GM19395 (cell line): Measurements from ENCODE around the gene NFATC2.

Experiments
- ATAC-seq: cut with Tn5 transposase; IDR thresholded peaks from one replicate; pipeline ENCODE4 v1.9.1; 2021; ENCODE audit warnings: mild to moderate bottlenecking, moderate library complexity; ENCODE audit not compliant: unreplicated experiment

Gene NFATC2

DNA sequence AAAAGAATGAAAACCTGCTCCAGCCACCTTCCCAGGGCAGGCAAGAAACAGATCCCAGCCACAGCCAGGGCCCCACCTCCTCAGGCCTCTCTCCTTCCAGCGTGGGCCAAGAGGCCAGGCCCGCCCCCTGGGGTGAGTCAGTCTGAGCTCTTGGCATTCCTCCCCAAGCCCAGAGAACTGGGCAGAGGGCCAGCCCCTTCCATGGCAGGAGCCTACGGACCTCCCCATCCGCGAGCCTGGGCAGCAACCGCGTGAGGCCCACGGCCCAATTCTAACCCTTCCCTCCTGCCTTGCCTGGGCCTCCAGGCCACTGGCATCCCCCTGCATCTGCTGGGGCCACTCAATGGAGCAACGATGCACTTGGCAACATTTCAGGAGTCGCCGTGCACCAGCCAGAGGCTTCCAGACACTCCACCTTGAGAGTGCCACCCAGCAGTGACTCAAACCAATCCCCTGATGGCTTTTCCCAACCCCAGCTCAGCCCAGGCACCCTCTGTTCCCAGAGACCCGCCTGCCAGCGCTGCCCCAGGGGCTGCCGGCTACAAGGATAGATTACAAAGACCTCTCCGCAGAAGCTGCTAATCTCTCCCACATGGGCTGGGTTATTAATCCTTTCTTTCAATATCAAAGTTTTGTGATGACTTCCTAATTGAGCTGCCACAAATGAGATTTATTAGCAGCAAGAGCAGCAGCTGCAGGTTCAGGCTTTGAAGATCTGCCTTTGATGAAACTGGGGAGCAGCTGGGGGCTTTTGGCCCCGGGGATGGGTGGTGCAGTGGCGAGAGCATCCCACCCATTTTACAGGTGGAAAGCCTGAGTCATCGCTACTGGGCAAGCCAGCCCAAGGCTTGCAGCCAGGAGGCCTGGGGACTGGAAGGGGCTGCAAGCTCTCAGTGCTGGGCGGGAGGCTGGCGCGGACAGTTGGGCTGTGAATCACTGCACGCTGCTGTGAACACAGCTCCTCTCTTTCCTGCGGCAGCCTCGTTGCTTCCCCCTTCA lies 85.7 kb downstream of the NFATC2 start:
- no peak for ATAC-seq

DNA sequence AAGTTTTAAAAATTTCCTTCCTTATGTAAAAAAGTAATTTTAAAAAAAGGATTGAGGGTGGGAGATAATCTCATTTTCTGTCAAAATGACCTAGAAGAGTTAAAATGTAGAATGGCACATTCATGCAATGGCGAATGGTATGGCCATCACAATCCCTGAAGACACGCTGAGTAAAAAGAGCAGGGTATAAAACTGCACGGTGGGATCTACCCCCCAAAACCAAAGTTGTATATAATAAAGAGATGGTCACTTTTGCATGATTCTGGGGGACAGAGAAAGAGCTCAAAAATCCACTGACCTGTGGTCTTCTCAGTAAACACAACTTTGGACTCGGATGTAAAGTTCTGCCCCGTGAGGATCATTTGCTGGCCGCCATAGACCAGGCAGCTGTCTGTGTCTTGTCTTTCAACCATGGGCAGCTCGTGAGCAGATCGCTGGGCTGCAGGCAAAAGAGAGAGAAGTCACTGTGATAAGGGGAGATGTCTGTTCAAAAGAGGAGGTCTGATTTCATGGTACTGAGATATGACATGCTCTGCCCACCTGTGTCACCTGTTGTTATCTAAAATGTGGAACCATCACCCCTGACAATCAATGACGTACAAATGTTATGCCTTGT lies 88.2 kb downstream of the NFATC2 start:
- no peak for ATAC-seq

DNA sequence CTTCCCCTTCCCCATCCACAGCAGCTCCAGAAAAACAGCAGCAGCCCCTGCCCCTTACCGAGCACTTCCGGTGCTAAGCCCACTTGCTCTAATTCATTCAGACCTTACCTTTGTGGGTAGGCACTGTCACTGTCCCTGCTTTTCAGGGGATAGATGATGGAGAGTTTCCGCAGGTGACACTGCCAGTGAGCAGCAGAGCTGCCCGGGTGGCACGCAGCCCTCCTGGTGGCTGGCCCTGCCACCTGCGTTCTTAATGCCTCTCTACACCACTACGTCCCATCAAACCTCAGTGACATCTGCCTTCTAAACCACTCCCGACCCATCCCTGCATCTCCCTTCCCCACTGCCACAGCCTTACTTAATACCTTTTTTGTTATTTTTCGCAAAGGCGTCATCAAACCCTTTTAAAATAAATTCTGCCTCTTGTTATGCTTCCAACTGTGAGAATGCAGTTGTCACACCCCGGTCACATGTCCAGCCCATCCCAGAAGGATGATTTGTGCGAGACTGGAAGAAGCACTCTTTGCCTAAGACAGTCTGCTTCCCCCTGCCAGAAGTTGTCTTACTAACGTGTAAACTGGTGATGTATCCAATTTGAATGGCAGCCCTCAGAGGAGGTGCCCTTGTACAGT lies 89.7 kb downstream of the NFATC2 start:
- ATAC-seq = no peak

DNA sequence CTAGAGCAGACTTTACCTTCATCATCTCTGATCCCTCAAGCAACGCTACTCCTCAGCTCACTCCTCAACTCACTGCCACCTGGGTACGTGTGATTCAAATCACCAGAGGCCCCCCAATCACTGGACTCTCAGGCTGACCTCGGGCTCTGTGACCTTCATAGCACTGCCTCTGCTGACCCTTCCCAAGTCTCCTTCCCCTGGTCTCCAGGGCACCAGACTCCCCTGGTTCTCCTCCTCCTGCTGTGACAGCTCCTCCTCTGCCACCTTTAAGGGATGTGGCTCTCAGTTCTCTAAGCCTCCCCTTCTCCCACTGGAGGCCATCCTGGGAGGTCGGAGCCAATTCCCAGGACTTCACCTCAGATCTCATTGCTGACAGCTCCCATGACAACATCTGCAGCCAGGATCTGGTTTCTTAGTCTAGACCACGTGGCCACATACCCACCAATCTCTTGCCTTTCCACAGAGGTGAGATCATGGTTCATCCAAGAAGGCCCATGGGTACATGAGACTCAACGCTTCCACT lies 90.4 kb downstream of the NFATC2 start:
- ATAC-seq = no peak

DNA sequence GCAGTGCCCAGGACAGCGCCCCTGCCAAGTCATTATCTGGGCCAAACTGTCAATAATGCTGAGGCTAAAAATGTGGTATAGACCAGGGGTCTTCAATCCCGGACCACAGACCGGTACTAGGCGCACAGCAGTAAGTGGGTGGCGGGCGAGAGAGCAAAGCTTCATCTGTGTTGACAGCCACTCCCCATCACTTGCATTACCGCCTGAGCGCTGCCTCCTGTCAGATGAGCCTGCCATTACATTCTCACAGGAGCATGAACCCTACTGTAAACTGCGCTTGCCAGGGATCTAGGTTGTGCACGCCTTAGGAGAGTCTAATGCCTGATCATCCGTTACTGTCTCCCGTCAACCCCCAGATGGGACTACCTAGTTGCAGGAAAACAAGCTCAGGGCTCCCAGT lies 91.0 kb downstream of the NFATC2 start:
- ATAC-seq = no peak

DNA sequence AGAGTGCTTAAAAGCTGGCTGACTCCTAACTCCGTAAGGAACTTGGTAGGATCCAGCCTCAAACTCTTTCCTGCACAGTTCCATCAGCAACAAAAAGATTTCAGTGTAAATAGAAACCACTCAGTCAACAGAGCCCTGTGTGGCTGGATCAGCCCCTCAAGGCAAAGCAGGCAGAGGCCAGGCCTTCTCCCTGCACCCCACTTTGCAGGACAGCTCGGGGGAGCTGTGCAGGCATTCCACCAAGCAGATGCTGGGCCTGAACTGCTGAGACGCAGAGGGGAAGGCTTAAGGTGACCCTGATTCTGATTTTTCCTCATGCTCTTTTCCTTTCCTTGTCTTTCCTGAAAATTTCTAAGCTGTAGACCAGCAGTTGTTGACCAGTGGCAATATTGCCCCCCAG lies 91.5 kb downstream of the NFATC2 start:
- no peak for ATAC-seq

DNA sequence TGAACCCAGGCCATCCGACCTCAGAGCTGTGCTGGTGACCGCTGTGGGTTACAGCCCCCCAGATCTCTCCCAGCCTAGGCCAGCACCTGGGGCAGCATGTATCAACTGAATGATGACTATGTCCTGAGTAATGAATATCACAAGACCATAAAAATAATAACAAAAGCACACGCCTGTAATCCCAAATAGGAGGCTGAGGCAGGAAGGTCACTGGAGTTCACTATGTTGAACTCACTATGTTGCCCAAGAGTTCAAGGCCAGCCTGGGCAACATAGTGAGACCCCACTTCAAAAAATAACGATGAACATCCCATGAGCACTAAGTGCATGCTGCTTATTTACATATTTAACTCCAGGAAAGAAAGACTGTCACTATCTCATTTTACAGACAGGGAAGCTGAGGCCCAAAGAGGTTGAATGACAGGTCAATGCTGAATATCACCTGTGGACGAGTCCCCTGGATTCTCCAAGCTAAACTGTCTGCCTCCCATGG lies 92.3 kb downstream of the NFATC2 start:
- ATAC-seq = no peak

DNA sequence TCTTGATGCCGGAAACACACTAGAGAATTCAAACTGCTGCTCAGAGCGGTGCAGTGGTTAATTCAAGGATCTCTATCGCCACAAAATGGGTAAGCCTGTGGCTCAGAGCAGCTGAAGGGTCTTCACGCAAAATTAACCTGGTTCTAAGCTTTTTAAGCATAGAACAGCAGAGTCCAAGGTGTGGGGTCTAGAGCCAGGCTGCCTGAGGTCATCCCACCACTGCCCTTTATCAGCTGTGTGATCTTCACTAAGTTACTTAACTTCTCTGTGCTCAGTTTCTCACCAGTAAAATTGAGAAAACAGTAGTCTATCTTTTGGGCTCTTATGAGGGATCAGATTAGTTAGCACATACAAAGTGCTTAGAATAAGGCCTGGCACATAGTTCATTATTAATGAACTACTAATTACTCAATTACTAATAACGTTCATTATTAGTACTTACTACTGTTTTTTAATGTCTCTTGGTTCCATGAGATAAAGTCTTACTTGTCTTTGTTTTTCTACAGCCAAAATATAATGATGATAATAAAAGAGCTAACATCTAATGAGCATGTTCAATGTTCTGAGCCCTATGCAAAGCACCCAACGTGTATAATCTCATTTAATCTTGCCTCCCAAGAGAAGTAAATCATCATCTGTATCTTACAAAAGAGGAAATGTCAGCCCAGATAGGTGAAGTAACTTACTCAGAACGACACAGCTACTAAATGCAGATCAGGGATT lies 92.9 kb downstream of the NFATC2 start:
- no peak for ATAC-seq

DNA sequence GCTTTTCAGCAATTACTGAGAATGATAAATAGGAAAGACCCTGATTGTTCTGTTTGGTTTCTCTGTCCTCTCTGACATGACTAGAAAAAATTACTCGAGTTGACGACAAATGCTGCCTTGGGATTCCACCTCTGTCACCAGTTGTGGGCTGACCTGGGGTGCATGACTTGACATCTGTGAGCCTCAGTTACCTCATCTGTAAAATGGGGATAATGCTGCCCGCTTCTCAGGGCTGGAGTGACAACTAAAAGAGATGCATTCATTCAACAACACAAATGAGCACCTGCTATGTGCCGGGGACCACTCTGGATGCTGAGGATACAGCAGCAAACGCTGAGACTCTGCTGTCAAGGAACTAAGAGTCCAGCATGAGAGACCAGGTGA lies 94.8 kb downstream of the NFATC2 start:
- no peak for ATAC-seq

DNA sequence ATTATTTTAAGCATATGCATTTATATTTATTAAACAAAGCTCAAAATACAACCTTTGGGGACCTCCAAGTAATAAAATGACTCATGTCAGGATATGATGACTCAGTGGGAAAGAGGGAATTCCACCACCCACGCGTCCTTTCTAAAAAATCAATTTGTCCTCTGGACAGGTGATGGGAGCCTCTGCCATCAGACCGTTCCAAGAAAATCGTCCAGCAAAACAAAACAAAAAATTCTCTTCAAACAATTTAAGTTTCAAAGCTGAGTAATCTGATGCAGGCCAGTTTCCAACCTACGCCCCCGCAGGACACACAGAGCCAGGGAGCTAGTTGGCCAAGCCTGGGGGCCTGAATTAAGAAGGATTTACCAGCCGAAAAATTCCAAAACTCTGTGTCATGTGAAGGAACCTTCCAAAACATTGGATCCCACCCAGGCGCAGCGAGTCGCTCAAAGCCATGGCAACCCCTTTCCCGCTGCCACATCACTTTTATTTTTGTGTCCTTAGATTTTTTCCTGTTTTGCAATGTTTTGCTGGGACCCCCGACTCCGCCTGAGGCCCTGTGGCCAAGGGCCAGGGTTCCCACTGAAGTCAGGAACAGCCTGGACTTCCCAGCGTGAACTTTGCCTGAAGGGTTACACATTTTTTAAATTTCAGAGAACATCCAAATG lies 95.3 kb downstream of the NFATC2 start:
- ATAC-seq = no peak

DNA sequence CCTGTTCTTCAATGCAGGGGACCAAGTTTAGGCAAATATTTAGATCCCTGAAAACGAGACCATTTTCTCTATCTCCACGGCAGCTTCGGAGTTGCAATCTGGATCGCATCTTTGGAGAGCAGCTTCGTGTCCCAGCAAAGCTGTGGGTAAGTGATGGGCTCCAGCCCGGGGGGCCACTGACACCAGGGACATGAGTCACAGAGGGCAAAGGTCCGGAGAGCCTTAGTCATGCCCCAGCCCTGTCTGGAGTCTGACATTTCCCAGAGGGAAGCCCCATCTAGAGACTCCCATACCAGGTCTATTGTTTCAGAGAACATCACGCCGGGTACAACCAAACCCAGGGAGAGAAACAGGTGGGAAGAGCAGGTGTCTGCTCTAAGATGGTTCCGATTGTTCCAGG lies 95.9 kb downstream of the NFATC2 start:
- ATAC-seq = no peak

DNA sequence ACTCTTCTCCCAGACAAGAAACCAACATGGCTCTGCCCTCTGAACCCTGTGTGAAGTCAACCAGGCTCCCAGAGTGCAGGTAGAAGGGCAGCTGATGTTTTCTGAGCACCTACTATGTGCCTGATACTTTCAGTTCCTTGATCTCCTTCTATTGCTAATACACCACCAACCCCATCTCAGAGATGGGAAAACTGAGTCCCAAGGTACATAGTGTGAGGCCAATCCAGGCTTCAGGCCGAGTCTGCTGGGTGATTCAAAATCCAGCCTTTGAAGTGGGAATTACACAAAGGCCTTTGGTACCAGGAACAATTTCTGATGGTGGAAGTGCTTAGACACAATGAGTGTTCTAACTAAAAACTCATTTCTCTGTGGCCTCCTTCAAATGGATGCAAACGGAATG lies 96.3 kb downstream of the NFATC2 start:
- ATAC-seq = no peak

DNA sequence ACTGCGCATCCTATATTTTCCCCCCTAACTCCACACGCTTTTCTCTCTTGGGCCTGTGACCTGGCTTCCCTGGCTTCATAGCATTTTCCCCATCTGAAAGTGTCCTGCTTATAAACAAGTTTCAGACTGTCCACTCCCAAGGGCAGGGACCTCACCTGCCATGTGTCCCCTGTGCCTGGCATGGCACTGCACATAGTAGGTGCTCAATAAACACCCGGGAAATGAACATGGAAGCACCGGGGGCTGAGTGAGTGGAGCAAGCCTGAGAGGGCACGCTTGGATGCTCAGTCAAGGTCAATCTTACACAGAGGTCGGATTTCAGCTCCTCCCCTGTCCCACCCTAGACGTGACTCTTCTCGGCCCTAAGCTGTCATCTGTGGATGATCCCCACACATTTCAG lies 96.9 kb downstream of the NFATC2 start:
- ATAC-seq = no peak

DNA sequence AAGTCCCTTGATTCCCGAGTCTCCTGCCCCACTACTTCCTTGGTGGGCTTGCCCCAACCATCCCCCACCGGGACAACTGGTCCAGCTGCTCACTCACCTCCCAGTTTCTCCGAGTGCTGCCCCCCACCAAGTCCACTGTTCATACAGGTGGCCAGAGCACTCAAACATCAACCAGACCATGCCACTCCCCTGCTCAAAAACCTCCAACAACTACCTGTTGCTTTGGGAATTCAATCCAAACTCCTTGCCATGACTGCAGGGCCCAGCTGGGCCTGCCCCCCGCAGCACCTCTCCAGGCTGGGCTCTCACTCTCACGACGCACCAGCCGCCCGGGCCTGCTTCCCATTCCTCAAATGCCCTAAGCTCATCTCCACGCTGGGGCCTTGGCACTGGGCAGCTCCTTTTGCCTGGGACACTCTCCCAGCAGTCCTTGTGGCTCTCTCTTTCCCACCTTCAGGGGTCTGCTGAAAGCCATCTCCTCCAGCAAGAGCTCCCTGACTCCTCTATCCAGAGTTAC lies 97.5 kb downstream of the NFATC2 start:
- ATAC-seq = no peak

DNA sequence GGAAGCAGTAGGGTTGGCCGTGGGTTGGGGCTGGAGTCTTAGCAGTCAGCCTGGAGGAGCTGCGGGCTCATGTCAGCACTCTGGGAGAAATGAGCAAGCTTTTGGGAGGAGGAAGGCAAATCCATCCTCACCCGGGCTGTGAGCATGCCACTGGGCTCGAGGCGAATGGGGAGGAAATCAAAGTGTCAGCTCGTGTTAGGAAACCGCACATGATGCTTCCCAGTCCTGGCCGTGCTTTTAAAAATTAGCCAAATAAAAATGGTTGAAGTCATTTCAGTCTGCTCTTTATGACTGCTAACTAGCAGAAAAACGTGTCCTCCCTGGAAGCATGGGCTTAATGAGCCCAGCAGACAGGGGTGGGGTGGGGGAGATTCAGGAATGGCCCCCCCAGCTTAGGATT lies 98.1 kb downstream of the NFATC2 start:
- no peak for ATAC-seq

DNA sequence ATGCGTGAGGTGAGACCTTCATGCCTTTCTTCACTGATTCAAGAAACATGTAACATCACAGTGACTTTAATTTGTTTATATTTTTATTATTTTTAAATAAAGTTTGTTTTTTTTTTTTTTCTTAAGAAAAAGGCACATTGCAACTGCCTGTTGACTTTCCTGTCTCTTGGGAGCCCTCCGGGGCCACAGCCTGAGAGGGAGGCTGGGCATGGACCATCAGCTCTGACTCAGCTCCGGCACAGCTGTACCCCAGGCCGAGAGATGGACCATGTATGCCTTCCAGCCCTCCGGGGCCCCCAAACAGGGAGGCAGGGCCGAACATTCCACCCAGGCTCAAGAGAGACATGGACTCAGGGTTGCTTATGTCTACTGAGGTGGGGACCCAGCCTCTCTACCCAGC lies 99.9 kb downstream of the NFATC2 start:
- no peak for ATAC-seq

DNA sequence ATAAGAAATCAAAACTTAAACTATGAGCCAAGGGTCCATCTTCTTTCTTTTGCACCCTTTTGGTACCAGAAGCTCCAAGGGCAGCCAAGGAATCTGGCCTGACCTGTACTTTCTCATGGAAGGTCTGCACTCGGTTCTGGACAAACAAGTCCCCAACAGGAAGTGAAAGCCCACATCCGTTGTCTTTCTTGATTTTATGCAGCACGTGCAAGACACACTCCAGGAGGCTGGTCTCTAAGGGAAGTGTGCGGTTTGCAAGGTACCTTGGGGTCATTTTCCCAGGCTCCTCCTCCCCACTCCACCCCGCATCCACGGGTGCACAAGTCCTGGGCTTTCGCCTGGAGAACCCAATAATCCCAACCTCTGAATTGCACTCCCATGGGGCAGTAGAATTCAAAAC lies 101.9 kb downstream of the NFATC2 start:
- ATAC-seq = peak; percentile 68

DNA sequence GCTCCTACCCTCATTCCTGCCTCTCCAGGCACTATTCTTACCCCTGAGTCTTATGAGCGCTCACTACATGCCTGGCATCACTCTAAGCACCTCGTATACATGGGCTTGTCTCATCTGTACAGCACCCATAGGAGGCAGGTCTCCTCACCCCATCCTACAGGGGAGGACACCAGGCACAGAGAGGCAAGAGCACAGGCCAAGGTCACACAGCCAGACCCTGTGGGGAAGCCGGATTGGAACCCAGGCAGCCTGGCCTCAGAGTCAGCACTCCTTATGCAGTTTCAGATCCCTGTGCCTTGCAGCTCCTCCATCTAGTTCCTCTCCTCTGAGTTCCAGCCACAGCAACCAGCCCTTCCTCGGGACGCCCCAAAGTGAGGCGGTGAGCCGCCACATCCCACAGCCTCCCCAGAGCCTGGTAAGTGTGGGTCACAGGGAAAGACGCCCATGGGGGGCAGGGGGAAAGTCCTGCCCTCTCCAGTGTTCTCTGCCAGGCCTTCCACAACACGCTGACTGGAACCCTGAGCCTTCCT lies 103.3 kb downstream of the NFATC2 start:
- no peak for ATAC-seq

DNA sequence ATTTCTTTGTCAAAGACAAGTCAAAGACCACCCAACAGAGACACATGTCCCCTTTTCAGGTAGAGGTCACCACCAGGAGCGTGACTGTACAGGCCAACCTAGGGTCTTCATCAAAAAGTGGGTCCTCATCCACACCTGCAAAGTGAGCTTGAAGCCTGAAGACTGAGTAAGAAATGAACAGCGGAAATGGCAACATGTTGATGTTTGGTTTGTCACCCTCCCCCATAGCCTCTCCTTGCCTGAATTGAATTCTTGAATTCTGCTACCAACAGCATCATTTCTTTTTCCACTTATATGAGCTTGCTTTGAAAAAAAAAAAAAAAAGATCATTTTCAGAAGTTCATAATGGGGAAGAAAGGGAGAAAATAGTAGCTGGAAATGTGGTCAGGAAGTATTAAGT lies 104.4 kb downstream of the NFATC2 start:
- ATAC-seq = no peak
